Measurements from ENCODE around the gene LMBRD1.

DNA sequence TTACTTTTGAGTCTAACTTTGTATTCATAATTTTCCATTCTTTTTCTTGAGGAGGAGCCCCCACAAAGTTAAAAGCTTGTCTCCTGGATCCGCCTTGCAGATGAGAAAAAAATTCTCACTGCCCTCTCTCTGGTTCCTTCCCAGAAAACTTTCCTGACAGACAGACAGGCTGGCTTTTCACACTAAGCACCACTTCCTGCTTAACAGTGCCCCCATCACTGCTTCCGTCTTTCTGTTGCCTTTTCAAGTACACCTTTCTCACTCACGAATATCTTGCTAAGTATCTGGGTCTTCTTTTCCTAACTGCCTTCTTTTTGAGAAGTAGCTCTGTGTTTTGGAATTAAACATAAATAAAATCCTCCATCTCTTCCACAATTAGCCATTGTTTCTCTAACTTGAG, 19.8 kb upstream of the LMBRD1 start:
- TF ChIP-seq, protein P1, sequence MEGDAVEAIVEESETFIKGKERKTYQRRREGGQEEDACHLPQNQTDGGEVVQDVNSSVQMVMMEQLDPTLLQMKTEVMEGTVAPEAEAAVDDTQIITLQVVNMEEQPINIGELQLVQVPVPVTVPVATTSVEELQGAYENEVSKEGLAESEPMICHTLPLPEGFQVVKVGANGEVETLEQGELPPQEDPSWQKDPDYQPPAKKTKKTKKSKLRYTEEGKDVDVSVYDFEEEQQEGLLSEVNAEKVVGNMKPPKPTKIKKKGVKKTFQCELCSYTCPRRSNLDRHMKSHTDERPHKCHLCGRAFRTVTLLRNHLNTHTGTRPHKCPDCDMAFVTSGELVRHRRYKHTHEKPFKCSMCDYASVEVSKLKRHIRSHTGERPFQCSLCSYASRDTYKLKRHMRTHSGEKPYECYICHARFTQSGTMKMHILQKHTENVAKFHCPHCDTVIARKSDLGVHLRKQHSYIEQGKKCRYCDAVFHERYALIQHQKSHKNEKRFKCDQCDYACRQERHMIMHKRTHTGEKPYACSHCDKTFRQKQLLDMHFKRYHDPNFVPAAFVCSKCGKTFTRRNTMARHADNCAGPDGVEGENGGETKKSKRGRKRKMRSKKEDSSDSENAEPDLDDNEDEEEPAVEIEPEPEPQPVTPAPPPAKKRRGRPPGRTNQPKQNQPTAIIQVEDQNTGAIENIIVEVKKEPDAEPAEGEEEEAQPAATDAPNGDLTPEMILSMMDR (conservative IDR thresholded peaks at IDR 0.05; ENCODE audit: low read length): no peak
- no peak for TF ChIP-seq EZH2phosphoT487 (IDR thresholded peaks at IDR 0.05; ENCODE audit: borderline replicate concordance)
